IPS-NIHi11 (cell line): ENCODE results near the gene BMPER.

Source experiments
- DNase-seq: peaks from one replicate; pipeline ENCODE4 v3.0.0; 2012; ENCODE audit warnings: mixed read lengths, low spot score

Gene BMPER

DNA sequence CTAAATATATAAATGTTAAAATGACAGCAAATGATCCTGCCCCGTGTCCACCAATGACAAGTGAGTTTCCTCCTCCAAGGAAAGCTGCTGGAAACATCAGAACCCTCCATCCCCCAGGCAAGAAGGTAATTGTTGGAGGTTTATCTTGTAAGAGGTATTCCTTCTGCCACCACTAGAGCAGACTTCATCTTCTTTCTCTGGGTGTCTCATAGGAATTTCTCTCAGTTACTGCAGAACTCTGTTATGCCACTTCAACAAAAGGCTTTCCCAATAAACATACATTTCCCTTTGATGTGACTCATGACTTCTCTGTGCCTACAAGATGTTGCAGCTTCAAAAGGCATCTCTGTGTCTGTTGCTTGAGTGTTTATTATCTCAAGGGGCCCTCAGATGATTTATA lies 279.1 kb downstream of the BMPER start:
- no peak for DNase-seq

DNA sequence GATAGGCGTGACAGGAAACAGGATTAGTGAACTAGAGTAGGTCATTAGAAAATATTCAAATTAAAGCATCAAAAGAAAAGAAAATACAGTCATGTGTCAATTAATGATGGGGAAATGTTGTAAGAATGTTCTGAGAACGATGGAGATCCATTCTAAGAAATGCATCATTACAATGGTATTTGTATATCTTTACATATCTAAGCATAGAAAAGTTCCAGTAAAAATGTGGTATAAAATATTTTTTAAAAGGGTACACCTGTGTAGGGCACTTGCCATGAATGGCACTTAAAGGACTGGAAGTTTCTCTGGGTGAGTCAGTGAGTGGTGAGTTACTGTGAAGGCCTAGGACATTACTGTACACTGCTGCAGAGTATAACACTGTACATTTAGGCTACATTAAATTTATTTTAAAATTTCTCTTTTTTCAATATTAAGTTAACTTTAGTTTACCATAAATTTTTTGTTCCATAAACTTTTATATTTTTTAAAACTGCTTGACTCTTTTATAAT lies 282.5 kb downstream of the BMPER start:
- DNase-seq = no peak

DNA sequence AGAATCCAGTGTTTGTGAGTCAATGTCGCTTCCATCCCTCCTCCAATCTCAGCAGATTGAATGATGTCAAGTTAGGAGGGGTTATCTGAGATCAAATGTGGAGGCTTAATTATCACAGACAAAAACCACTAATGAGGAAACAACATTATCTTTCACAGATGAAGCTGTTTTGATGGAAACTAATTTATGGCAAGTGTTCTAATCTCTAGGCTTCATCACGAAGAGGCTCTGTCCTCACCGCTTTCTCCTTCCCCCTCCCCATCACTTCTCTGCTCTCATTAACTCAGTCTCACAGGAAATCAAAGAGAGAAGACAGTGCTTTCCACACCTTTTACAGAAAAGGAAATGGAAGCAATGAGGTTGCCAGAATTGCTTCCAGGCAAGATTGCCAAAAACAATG lies 283.7 kb downstream of the BMPER start:
- no peak for DNase-seq

DNA sequence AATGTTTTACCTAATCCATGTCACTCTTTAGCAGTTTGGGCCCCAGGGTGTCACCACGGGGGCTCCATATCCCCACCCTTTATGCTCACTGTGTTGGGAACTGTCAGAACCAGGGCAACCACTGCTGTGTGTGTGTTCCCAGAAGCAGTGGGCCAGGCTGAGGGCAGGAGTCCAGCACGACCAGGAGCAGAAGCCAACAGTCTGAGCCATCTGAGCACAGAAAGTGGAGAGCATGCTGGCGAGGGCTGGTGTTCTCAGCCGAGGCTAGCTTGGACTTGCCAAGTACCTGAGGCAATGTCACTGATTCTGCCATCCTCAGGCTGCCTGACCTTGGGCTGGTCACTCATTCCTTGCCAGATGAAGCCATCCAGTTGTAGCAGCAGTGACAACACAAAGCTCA lies 285.0 kb downstream of the BMPER start:
- DNase-seq = no peak

DNA sequence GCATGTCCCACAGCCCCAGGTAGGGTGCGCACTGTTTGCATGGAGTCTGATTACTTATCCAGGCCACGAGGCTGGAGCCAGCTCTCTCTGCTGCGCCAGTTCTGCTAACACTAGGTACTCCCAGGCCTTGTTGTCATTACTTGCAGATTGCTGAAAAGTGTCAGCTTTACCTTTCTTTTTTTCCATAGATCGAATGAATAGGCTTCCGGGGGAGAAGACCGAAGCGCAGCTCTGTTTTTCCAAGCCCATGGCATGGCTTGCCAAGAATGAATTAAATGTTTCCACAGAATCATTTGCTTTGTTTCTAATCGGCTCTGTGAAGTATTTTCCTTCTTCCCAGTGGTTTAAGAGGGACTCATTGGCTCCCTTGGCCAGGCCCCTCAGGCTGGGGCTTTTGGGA lies 285.8 kb downstream of the BMPER start:
- DNase-seq = no peak

DNA sequence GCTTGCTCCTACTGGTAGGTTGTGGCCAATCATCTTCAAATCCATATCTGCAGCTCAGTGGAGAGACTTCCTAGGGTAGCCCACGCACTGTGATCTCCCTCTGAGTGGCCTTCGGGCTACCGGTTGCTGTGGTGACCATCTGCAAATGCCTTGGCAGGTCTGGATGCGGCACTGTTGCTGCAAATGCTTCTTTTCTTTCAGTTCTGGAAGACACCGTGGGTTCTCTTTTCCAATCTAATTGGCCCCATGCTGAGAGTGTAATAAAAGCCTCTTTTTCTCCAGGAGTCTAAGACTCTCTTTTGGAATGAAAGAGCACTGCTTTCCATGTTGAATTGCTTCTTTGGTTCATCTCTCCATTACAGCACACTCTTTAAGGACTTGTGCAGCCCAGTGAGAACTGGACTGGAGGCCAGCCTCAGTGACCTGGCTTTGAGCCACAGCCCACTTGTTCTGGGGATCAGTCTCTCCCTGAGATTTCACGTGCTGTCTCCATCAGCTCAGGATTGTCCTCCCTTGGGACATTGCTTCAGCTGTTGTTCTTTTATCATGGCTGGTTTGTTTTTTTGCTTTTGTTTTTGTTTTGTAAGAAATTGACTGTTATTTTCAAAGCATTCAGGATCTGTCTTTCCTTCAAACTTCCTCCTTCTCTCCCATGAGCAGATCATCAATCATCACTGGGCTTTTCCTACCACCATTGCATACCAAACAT lies 286.6 kb downstream of the BMPER start:
- DNase-seq = no peak

DNA sequence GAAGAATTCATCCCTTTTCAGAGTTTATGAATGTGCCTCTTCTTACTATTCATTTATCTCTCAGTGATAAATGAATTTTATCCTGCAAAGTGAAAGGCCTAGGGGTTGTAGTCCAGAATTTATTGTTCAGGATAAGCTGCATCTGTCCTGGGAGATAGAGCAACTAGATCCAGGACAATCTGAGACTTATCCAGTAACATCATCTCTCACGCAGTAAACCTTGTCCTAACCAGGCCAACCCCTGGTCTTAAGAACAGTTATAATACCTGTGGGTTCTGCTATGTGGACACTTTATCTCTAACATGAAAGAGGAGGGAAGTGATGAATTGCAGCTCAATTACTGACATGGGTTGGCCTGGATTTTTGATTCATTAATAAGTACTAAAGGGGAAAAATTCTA lies 287.6 kb downstream of the BMPER start:
- DNase-seq = no peak

DNA sequence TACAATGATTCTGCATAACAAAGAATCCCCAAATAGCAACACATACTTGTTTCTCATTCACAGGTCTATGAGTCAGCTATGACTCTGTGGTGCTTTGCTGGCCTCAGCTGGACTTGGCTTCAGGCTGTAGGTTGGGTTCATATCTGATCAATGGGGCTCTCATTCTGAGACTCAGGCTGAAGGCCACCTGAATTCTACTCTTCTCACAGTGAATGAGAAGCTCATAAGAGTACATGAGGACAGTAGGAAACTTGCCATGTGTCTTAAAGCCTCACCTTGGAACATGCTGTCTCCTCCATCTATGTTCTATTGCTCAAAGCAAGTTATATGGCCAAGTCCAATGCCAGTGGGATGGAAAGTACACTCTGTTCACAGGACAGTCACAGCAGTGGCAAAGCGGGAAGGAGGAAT lies 292.9 kb downstream of the BMPER start:
- DNase-seq = no peak
